Calu3 (cell line): ENCODE measurements around the gene GAREM1. TPM values are rescaled to one million over a fixed set of nuclear protein-coding genes. Genes with fewer than 3 reads are reported as not detected.

ENCODE experiments used
- BruUV-seq: library from RNA; stranded (reverse); fragments of 400-500 nt; replicated peaks from 2 replicates; lab custom pipeline; 2021; lab: Mats Ljungman, UMichigan
- CTCF ChIA-PET: fragments of 300-600 bp; sonication (Branson Sonifier 250); formaldehyde crosslinking; loops from one replicate; lab custom pipeline; 2022; ENCODE audit warnings: antibody characterized with exemption; lab: Charles Lee
- DNase-seq: peaks from one replicate; pipeline ENCODE4 v3.0.0; 2022
- H3K27ac Mint-ChIP-seq: one replicate; pipeline ENCODE4 v1.8.0; 2022; ENCODE audit warnings: mixed read lengths; ENCODE audit not compliant: unreplicated experiment
- H3K27me3 Mint-ChIP-seq: one replicate; pipeline ENCODE4 v1.8.0; 2022; ENCODE audit warnings: mixed read lengths; ENCODE audit not compliant: unreplicated experiment
- H3K36me3 Mint-ChIP-seq: one replicate; pipeline ENCODE4 v1.8.0; 2022; ENCODE audit warnings: mild to moderate bottlenecking, moderate library complexity, mixed read lengths; ENCODE audit not compliant: insufficient read depth, unreplicated experiment
- H3K4me1 Mint-ChIP-seq: one replicate; pipeline ENCODE4 v1.8.0; 2022; ENCODE audit warnings: mild to moderate bottlenecking, low read depth, mixed read lengths; ENCODE audit not compliant: unreplicated experiment
- H3K4me3 Mint-ChIP-seq: one replicate; pipeline ENCODE4 v1.8.0; 2022; ENCODE audit warnings: mild to moderate bottlenecking, low read depth, moderate library complexity, mixed read lengths; ENCODE audit not compliant: unreplicated experiment
- H3K9me3 Mint-ChIP-seq: one replicate; pipeline ENCODE4 v1.8.0; 2022; ENCODE audit warnings: low read depth, mixed read lengths; ENCODE audit not compliant: unreplicated experiment
- CTCF ChIP-seq: fragments of 200-600 bp; IDR thresholded peaks from one replicate; pipeline ENCODE4 v1.8.0; 2022; ENCODE audit warnings: antibody characterized with exemption; ENCODE audit not compliant: unreplicated experiment
- intact Hi-C: fragments of 100-400 bp; cut with micrococcal nuclease; formaldehyde crosslinking; loops from one replicate; pipeline ENCODE4 v1.10.0; 2022; ENCODE audit not compliant: unreplicated experiment
- total RNA-seq: library from RNA; stranded (reverse); gene quantifications from 2 replicates; pipeline ENCODE4 v1.2.3, GENCODE V29; 2022

GAREM1 gene
- total RNA-seq, 1 experiment from 2014 or later = 19.3 TPM

- H3K27me3 Mint-ChIP-seq = no peaks in the 10 kb centered on the region
- H3K9me3 Mint-ChIP-seq = peaks cover 2% of the 10 kb centered on the region
- DNase-seq = no peak
- no peak overlapping the region for H3K27ac Mint-ChIP-seq
- H3K36me3 Mint-ChIP-seq = no peaks in the 10 kb centered on the region
- no TSS peak for BruUV-seq
- no peak for TF ChIP-seq CTCF
- peaks cover 63% of the 10 kb centered on the region for H3K4me1 Mint-ChIP-seq
- intact Hi-C loops = no loop called here
- H3K4me3 Mint-ChIP-seq = no peak overlapping the region
- CTCF ChIA-PET = no interaction called here
These were observed 38.9 kb downstream of the GAREM1 start for GRCh38 chr18:32431753-32432152.

- peaks cover 2% of the 10 kb centered on the region for H3K9me3 Mint-ChIP-seq
- H3K36me3 Mint-ChIP-seq = no peaks in the 10 kb centered on the region
- intact Hi-C loops = loop anchor here (5.0 kb wide), 2 partner anchors 38 to 47 kb away; no protein-coding TSS in a partner anchor
- no TSS peak for BruUV-seq
- CTCF ChIA-PET = no interaction called here
- no peak overlapping the region for H3K4me3 Mint-ChIP-seq
- H3K4me1 Mint-ChIP-seq = peaks cover 62% of the 10 kb centered on the region
- no peaks in the 10 kb centered on the region for H3K27me3 Mint-ChIP-seq
- no peak for DNase-seq
- TF ChIP-seq CTCF = no peak
- H3K27ac Mint-ChIP-seq = no peak overlapping the region
These were observed 41.3 kb downstream of the GAREM1 start for GRCh38 chr18:32429402-32429801.

GRCh38 chr18:32427084-32427900 lies 43.4 kb downstream of the GAREM1 start:
- intact Hi-C loops = loop anchor here (5.0 kb wide), 2 partner anchors 40 to 45 kb away; no protein-coding TSS in a partner anchor
- CTCF ChIA-PET = interaction anchor here (0.9 to 1.3 kb wide), 4 partner anchors 8 to 43 kb away, joined by 3 to 4 read pairs (median 3); partner anchors contain the start of gene GAREM1
- TF ChIP-seq CTCF = no peak
- H3K27me3 Mint-ChIP-seq = no peaks in the 10 kb centered on the region
- no peaks in the 10 kb centered on the region for H3K36me3 Mint-ChIP-seq
- BruUV-seq = no TSS peak
- peaks cover 2% of the 10 kb centered on the region for H3K9me3 Mint-ChIP-seq
- no peak for DNase-seq
- H3K27ac Mint-ChIP-seq = peak overlapping the region; percentile 76
- H3K4me3 Mint-ChIP-seq = no peak overlapping the region
- H3K4me1 Mint-ChIP-seq = peaks cover 65% of the 10 kb centered on the region

GRCh38 chr18:32425466-32425865 lies 45.2 kb downstream of the GAREM1 start:
- no TSS peak for BruUV-seq
- Mint-ChIP-seq H3K36me3 (no peaks in the 10 kb centered on the region), H3K4me1 (peaks cover 66% of the 10 kb centered on the region), H3K4me3 (no peak overlapping the region), H3K9me3 (no peaks in the 10 kb centered on the region), H3K27me3 (no peaks in the 10 kb centered on the region), H3K27ac (peak overlapping the region; percentile 56)
- TF ChIP-seq CTCF = no peak
- intact Hi-C loops = loop anchor here (5.0 kb wide), 2 partner anchors 42 to 43 kb away; no protein-coding TSS in a partner anchor
- DNase-seq = no peak
- CTCF ChIA-PET = no interaction called here
